Keratinocyte (primary cell): ENCODE data around the gene NRXN2. TPM values are rescaled to one million over a fixed set of nuclear protein-coding genes. Genes with fewer than 3 reads are reported as not detected.

Source experiments
- DNase-seq: peaks from one replicate; pipeline ENCODE4 v3.0.0-alpha.2; 2011; ENCODE audit warnings: low read depth, missing footprints, low spot score
- FAIRE-seq: peaks from 2 replicates; lab custom pipeline; 2011; peaks lifted over from hg19 to GRCh38; lab: Jason Lieb, UNC
- H2AFZ ChIP-seq: 2 replicates; pipeline ENCODE4 v1.6.0; 2012; ENCODE audit warnings: low read length, control low read depth, inconsistent platforms; ENCODE audit not compliant: control insufficient read depth
- H3K27ac ChIP-seq: 2 replicates; pipeline ENCODE4 v1.5.1; 2011; ENCODE audit warnings: low read length; ENCODE audit not compliant: control insufficient read depth, insufficient read depth
- H3K27me3 ChIP-seq: 3 replicates; pipeline ENCODE4 v1.6.0; 2011; ENCODE audit warnings: low read length; ENCODE audit not compliant: control insufficient read depth, insufficient read depth; ENCODE audit errors: extremely low read depth
- H3K36me3 ChIP-seq, 2 experiments: 2 replicates in 1 of 2; 3 replicates in 1 of 2; pipeline ENCODE4 v1.5.1; 2011; ENCODE audit warnings: low read length in 2 of 2, mild to moderate bottlenecking in 1 of 2; ENCODE audit not compliant: control insufficient read depth in 2 of 2, insufficient read depth in 2 of 2; ENCODE audit errors: extremely low read depth in 1 of 2
- H3K4me1 ChIP-seq: 3 replicates; pipeline ENCODE4 v1.5.1; 2011; ENCODE audit warnings: low read length; ENCODE audit not compliant: control insufficient read depth, insufficient read depth; ENCODE audit errors: extremely low read depth
- H3K4me2 ChIP-seq: 3 replicates; pipeline ENCODE4 v1.6.0; 2011; ENCODE audit warnings: low read depth, low read length; ENCODE audit not compliant: control insufficient read depth, insufficient read depth; ENCODE audit errors: extremely low read depth
- H3K4me3 ChIP-seq, 3 experiments: fragments of 200-600 bp in 1 of 3; sonication (generic) in 1 of 3; 2 replicates in 2 of 3; 3 replicates in 1 of 3; pipeline ENCODE4 v1.5.1; 2011 to 2016; ENCODE audit warnings: low read length in 3 of 3, mild to moderate bottlenecking in 3 of 3, control low read depth in 2 of 3, inconsistent platforms in 1 of 3, low read depth in 1 of 3, mixed read lengths in 1 of 3, mixed run types in 1 of 3, moderate library complexity in 1 of 3; ENCODE audit not compliant: control insufficient read depth in 2 of 3, insufficient read depth in 2 of 3; ENCODE audit errors: extremely low read depth in 1 of 3
- H3K79me2 ChIP-seq: 2 replicates; pipeline ENCODE4 v1.6.0; 2012; ENCODE audit warnings: low read length; ENCODE audit not compliant: control insufficient read depth, insufficient read depth
- H3K9ac ChIP-seq: 3 replicates; pipeline ENCODE4 v1.6.0; 2011; ENCODE audit warnings: low read length; ENCODE audit not compliant: control insufficient read depth, insufficient read depth; ENCODE audit errors: extremely low read depth
- H3K9me1 ChIP-seq: 3 replicates; pipeline ENCODE4 v1.6.0; 2011; ENCODE audit warnings: low read length; ENCODE audit not compliant: control insufficient read depth, insufficient read depth; ENCODE audit errors: extremely low read depth
- H3K9me3 ChIP-seq: 2 replicates; pipeline ENCODE4 v1.5.1; 2012; ENCODE audit warnings: low read depth, low read length; ENCODE audit not compliant: control insufficient read depth
- H4K20me1 ChIP-seq: 3 replicates; pipeline ENCODE4 v1.6.0; 2011; ENCODE audit warnings: low read length; ENCODE audit not compliant: control insufficient read depth, insufficient read depth; ENCODE audit errors: extremely low read depth
- EZH2 ChIP-seq: IDR thresholded peaks from one replicate; pipeline ENCODE4 v1.6.1; 2012; ENCODE audit warnings: inconsistent platforms, mild to moderate bottlenecking, low read length, moderate library complexity
- dilution Hi-C: fragments of 300-500 bp; cut with MboI; formaldehyde crosslinking; loops from one replicate; pipeline ENCODE4 v1.7.0; 2020; ENCODE audit warnings: low sequenced_read_pairs; ENCODE audit not compliant: extremely low pct_ligation_motif_present
- polyA plus RNA-seq, 5 experiments: library from polyadenylated mRNA; depleted of rRNA in 3 of 5; stranded (reverse) in 3 of 5; stranded (forward) in 1 of 5; unstranded in 1 of 5; fragments of >200 nt; gene quantifications; 1 replicate in 1 of 5; 2 replicates in 3 of 5; 3 replicates in 1 of 5; pipeline versions ENCODE4 v1.2.1 to v1.2.3, GENCODE V29; 2011 to 2012; ENCODE audit warnings: missing spikeins in 2 of 5, low read depth in 1 of 5, low replicate concordance in 1 of 5
- TF ChIP-seq, protein P1 (sequence below), 3 experiments: IDR thresholded peaks in 1 of 3; conservative IDR thresholded peaks in 1 of 3; optimal IDR thresholded peaks in 1 of 3; 2 replicates in 2 of 3; 3 replicates in 1 of 3; pipeline versions ENCODE3 to v1.5.1; 2011; ENCODE audit warnings: low read length in 3 of 3, mild to moderate bottlenecking in 3 of 3, moderate library complexity in 2 of 3, control low read depth in 1 of 3, inconsistent platforms in 1 of 3; ENCODE audit not compliant: insufficient read depth in 2 of 3; ENCODE audit errors: extremely low read depth in 1 of 3

The NRXN2 gene
- polyA plus RNA-seq, 1 donor (not counting 4 experiments of a cell fraction or from before 2014, with no cell fraction given): not detected

DNA sequence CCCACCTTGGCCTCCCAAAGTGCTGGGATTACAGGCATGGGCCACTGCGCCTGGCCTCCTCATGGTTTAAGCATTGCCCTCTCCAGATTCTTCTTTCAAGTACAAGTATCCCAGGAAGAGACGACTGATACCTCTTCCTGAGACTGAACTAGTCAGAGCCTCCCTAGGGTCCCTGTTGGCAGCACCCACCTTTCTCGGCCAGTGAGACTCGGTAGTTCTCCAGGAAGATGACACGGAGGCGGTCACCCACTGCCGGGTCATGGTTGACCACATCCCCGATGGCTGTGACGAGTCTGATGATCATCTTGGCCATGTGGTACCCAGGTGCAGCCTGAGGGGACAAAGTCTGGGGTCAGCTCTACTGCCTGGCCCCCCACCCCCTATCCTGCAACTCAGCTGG is 28.1 kb upstream of the NRXN2 start:
- no peaks in the 10 kb centered on the region for H3K79me2 ChIP-seq
- H3K9me1 ChIP-seq: no peaks in the 10 kb centered on the region
- H3K4me2 ChIP-seq: no peak overlapping the region
- dilution Hi-C loops: no loop called here
- no peak overlapping the region for H3K4me3 ChIP-seq
- H3K9me3 ChIP-seq: no peaks in the 10 kb centered on the region
- H3K4me1 ChIP-seq: peaks cover 6% of the 10 kb centered on the region
- FAIRE-seq (no peak), DNase-seq (no peak)
- H3K27ac ChIP-seq: no peak overlapping the region
- H3K27me3 ChIP-seq: peaks cover 9% of the 10 kb centered on the region
- TF ChIP-seq, protein P1, sequence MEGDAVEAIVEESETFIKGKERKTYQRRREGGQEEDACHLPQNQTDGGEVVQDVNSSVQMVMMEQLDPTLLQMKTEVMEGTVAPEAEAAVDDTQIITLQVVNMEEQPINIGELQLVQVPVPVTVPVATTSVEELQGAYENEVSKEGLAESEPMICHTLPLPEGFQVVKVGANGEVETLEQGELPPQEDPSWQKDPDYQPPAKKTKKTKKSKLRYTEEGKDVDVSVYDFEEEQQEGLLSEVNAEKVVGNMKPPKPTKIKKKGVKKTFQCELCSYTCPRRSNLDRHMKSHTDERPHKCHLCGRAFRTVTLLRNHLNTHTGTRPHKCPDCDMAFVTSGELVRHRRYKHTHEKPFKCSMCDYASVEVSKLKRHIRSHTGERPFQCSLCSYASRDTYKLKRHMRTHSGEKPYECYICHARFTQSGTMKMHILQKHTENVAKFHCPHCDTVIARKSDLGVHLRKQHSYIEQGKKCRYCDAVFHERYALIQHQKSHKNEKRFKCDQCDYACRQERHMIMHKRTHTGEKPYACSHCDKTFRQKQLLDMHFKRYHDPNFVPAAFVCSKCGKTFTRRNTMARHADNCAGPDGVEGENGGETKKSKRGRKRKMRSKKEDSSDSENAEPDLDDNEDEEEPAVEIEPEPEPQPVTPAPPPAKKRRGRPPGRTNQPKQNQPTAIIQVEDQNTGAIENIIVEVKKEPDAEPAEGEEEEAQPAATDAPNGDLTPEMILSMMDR (optimal IDR thresholded peaks at IDR 0.05 in 1 of 3, IDR thresholded peaks at IDR 0.05 in 1 of 3, conservative IDR thresholded peaks at IDR 0.05 in 1 of 3; ENCODE audit: extremely low read depth in 1 of 3, insufficient read depth in 2 of 3, low read length in 3 of 3): no peak
- TF ChIP-seq EZH2: no peak
- H3K36me3 ChIP-seq: no peaks in the 10 kb centered on the region
- H3K9ac ChIP-seq: no peak overlapping the region
- no peaks in the 10 kb centered on the region for H4K20me1 ChIP-seq
- no peak overlapping the region for H2AFZ ChIP-seq

DNA sequence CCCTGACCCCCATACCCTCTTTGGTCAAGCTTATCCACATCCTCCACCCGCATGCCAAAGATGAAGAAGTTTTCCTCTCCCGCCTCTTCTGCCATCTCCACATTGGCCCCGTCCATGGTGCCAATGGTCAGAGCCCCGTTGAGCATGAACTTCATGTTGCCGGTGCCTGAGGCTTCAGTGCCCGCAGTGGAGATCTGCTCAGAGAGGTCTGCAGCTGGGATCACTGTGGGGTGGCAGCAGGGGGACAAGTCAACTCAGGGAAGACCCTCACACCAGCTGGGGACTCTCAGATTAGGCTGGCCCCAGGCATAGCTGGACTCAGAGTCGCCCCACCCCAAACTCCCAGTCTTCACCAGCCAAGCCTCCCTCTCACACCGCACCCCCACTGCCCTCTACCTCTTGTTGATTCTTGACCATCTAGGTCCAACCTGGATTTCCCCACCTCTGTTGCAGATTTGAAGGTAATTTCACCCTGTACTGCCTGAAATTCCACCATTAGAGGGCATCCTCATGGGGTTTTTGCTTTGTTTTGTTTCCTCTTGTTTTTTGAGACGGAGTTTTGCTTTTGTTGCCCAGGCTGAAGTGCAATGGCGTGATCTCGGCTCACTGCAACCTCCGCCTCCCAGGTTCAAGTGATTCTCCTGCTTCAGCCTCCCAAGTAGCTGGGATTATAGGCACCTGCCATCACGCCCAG is 27.5 kb upstream of the NRXN2 start:
- Histone ChIP-seq H3K4me3 (no peak overlapping the region), H3K9ac (no peak overlapping the region), H3K9me3 (no peaks in the 10 kb centered on the region), H4K20me1 (no peaks in the 10 kb centered on the region), H3K27ac (no peak overlapping the region), H3K27me3 (peaks cover 15% of the 10 kb centered on the region), H3K36me3 (no peaks in the 10 kb centered on the region), H3K79me2 (no peaks in the 10 kb centered on the region), H3K4me1 (peaks cover 7% of the 10 kb centered on the region), H3K9me1 (no peaks in the 10 kb centered on the region), H3K4me2 (no peak overlapping the region), H2AFZ (no peak overlapping the region)
- no peak for FAIRE-seq
- DNase-seq: no peak
- no peak for TF ChIP-seq EZH2
- TF ChIP-seq, protein P1 (optimal IDR thresholded peaks at IDR 0.05 in 1 of 3, IDR thresholded peaks at IDR 0.05 in 1 of 3, conservative IDR thresholded peaks at IDR 0.05 in 1 of 3; ENCODE audit: extremely low read depth in 1 of 3, insufficient read depth in 2 of 3, low read length in 3 of 3): no peak
- dilution Hi-C loops: no loop called here
